ENCODE data around the gene DBX1. TPM values are rescaled to one million over a fixed set of nuclear protein-coding genes. Genes with fewer than 3 reads are reported as not detected.
A peak's percentile ranks its signal among the peaks of the same experiment; 100 is the strongest.
"Not testable (repeated sequence)": the region's sequence is repeated elsewhere in the genome, so short reads cannot be mapped to it uniquely, and the experiment has no call there.

DBX1 gene
- polyA plus RNA-seq, 4 donors = not detected

- no peak for DNase-seq (ENCODE audit: low read depth in 4 of 4, low spot score in 2 of 4)
These were observed 1.9 kb upstream of the DBX1 start for GRCh38 chr11:20161923-20162744.

- DNase-seq (ENCODE audit: low read depth in 4 of 4, low spot score in 2 of 4) = no peak
These were observed 1.1 kb upstream of the DBX1 start for GRCh38 chr11:20161230-20161918.

GRCh38 chr11:20159466-20160381 lies 551 bp downstream of the DBX1 start:
- no peak for DNase-seq (ENCODE audit: low read depth in 4 of 4, low spot score in 2 of 4)

GRCh38 chr11:20158597-20159257 lies 1.5 kb downstream of the DBX1 start:
- peak; percentile 65 to 86 (median 67) for DNase-seq (ENCODE audit: low read depth in 4 of 4, low spot score in 2 of 4)

- no peak for DNase-seq (ENCODE audit: low read depth in 4 of 4, low spot score in 2 of 4)
These were observed 2.5 kb downstream of the DBX1 start for GRCh38 chr11:20157728-20158127.

- DNase-seq (ENCODE audit: low read depth in 4 of 4, low spot score in 2 of 4) = no peak
These were observed 3.2 kb downstream of the DBX1 start for GRCh38 chr11:20156876-20157613.

DNA sequence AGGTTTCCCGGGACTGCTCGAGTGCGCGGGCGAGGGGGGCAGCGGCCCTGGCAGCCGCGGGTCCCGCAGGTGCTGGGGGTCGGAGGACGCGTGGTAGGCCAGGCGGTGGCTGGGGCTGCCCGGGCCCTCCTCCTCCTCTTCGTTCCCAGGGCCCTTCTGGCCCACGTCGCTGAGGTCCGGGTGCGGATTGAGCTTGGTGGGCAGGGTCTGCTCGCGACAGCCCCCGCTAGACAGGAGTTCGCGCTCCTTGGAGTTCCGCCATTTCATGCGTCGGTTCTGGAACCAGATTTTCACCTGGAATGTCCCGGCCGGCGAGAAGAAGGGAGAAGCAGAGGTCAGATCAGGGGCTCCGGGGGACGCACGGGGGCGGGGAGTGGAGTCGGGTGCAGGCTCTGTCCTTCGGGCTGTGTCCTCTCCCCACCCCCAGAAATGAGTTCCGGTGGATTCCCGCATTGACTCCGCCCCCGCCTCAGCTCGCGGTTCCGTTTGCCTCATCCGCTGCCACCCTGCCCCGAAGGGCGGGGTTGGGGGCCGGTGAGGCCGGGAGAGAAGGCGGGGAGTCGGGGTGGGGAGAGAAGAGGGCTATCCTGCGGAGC lies 3.9 kb downstream of the DBX1 start:
- DNase-seq (ENCODE audit: low read depth in 4 of 4, low spot score in 2 of 4) = no peak

- DNase-seq (ENCODE audit: low read depth in 4 of 4, low spot score in 2 of 4) = no peak
These were observed 4.5 kb downstream of the DBX1 start for GRCh38 chr11:20155683-20156279.

DNA sequence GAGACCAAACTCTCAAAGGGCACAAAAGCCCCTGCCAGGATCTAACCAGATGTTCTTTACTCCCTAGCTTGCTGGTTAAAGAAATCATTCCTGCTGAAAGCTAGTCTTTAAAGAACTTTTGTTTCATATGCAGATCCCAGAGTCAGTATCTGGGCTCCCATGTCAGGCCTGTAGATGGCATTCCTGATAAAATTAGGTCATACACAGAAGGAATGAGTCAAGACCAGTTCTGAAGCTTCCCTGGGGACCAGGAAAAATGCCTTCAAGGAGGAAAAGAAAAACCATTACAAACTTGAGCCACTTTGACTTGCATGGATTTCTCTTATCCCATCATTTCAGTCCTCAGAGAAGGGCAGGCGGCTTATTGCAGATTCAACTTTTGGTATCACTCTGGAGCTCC lies 5.9 kb downstream of the DBX1 start:
- no peak for DNase-seq (ENCODE audit: low read depth in 4 of 4, low spot score in 2 of 4)

- no peak for DNase-seq (ENCODE audit: low read depth in 4 of 4, low spot score in 2 of 4)
These were observed 21.6 kb downstream of the DBX1 start for GRCh38 chr11:20138707-20139106.

DNA sequence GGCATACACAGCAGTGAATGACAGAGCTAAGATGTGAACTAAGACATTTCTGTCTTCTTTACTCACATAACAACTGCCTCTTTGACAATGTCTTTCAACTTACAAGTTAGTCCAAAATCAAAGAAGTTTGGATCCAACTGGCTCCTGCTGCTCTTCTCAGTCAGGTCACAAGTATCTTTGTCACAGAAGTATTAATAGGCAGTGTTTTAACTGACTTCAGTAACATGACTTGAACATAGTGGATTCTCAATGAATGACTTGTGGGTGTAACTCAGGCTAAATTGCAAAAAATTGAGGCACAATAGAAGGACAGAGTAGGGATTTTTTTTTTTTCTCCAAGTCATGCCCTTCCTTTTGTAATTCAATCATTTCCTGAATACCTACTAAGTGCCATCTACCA lies 22.6 kb downstream of the DBX1 start:
- no peak for DNase-seq (ENCODE audit: low read depth in 4 of 4, low spot score in 2 of 4)

DNA sequence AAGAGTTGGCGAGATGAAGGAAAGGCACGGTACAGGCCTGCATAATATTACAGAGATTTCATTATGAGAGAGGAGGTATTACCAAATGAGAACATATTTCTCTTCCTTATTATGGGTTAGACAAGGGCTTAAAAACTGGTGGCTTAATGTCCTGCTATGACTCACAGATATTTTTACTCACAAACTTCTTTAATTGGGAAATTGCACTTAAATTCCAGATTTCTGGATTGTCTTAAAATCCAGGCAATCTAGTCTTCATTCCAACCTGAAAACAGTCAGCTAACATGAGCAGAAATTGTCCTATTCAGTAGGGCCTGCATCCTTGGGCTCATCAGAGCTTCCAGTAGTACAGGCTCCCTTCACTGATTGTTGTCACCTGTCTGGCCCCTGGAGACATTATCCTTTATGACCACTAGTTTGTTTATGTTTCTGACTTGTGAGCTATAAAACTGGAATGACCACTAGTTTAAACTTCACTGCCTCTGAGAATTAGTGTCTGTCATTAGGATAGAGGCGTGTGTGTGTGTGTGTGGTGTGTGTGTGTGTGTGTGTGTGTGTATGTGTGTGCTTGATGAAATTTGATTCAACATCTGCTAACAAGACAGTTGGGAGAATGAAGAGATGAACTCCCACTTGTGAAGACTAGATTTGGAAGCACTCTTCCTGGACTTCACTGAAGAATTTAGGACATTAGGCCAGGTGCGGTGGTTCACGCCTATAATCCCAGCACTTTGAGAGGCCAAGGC lies 25.1 kb downstream of the DBX1 start:
- DNase-seq (ENCODE audit: low read depth in 4 of 4, low spot score in 2 of 4) = no peak

DNA sequence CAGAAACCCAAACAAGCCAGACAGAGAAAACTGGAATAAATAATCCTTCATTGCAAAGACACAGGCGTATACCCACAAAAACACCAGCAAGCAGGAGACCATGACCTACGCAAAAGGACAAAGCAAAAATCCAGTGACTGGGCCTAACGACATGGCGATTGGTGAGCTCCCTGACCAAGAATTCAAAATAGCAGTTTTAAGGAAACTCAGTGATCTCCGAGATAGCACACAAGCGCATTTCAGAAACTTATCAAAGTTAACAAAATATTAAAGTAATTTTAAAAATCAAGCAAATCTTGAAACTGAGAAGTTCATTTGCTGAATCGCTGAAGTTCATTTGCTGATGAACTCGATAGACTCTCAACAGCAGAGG lies 27.6 kb downstream of the DBX1 start:
- DNase-seq (ENCODE audit: low read depth in 4 of 4, low spot score in 2 of 4) = no peak

GRCh38 chr11:20131788-20132666 lies 28.2 kb downstream of the DBX1 start:
- DNase-seq (ENCODE audit: low read depth in 4 of 4, low spot score in 2 of 4) = peak; percentile 39 to 50 (median 48)

- DNase-seq (ENCODE audit: low read depth in 4 of 4, low spot score in 2 of 4) = no peak
These were observed 30.6 kb downstream of the DBX1 start for GRCh38 chr11:20129665-20130064.

DNA sequence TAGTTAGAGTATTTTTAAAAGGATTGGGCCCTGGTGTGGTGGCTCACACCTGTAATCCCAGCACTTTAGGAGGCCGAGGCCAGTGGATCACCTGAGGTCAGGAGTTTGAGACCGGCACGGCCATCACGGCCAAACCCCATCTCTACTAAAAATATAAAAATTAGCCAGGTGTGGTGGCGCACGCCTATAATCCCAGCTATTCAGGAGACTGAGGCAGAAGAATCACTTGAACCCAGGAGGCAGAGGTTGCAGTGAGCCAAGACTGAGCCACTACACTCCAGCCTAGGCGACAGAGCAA lies 31.8 kb downstream of the DBX1 start:
- DNase-seq (ENCODE audit: low read depth in 4 of 4, low spot score in 2 of 4) = not testable (repeated sequence)

- DNase-seq (ENCODE audit: low read depth in 4 of 4, low spot score in 2 of 4) = peak in 2 of 4 donors; percentile 52 to 55
These were observed 32.4 kb downstream of the DBX1 start for GRCh38 chr11:20127671-20128527.
